Right lobe of liver (tissue), 4 donors: ENCODE measurements around the gene TTC28.

Experiments
- CTCF ChIP-seq, 4 donors: fragments of 200-600 bp in 3 of 4; fragments of 450-650 bp in 1 of 4; IDR thresholded peaks; one replicate each; pipeline versions ENCODE4 v1.5.1 to v1.8.0; 2016 to 2022; ENCODE audit warnings: antibody characterized with exemption in 4 of 4, mild to moderate bottlenecking in 2 of 4
- POLR2A ChIP-seq: fragments of 450-650 bp; IDR thresholded peaks from one replicate; pipeline ENCODE4 v1.6.1; 2017; ENCODE audit warnings: antibody characterized with exemption, mild to moderate bottlenecking
- donor health status: DM: no; HTN: no; CAD: no.
- donor health status: DM: no; HTN: no; CAD: no.
- donor health status: DM: no; HTN: yes; CAD: no.

DNA sequence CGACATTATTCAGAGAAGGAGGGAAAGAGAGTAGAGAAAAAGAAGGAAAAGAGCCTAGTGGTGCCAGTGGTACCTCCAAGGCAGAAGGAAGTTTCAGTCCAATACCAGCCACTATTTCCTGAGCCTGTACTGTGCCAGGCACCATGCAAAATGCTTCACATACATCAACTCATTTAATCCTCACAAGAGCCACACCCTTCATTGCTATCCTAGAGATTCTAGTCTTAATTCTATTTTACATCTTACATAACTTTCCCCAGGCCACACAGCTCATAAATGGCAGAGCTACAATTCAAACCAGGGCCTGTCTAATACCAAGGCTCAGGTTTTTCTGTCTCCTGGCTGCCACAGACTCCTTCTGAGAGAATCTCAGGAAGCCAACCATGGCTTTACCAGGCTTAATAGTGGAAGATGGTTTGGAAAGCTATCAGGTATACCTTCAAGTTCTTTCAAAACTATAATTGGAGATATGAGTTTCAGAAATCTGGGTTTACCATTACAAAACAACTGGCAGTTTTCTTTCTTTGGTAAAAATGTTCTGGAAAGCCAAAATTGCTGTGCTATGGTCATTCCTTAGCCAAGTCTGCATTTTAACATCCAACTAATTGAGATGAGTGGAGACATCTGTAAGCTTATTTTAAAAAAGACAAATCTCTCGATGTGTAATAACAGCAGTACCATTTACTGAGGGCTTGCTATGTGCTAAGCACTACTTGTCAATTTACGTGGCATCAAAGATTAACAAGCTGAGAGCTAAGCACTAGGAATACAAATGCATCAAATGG lies 535.5 kb downstream of the TTC28 start:
- no peak for TF ChIP-seq CTCF (IDR thresholded peaks at IDR 0.05)
- no peak for TF ChIP-seq POLR2A
